GM13977 (cell line): ENCODE results near the gene GALM.
"Not testable (repeated sequence)": the region's sequence is repeated elsewhere in the genome, so short reads cannot be mapped to it uniquely, and the experiment has no call there.

Experiments used
- DNase-seq: peaks from one replicate; pipeline ENCODE4 v3.0.0; 2012; ENCODE audit warnings: low spot score
- CTCF ChIP-seq: IDR thresholded peaks from 2 replicates; pipeline ENCODE4 v1.5.1; 2012; ENCODE audit warnings: mild to moderate bottlenecking, control low read depth; ENCODE audit not compliant: insufficient read depth; ENCODE audit errors: extremely low read depth, missing control alignments
- in situ Hi-C: fragments of 300-500 bp; cut with MboI; formaldehyde crosslinking; loops from one replicate; pipeline ENCODE4 v1.12.0; 2022; ENCODE audit warnings: low sequenced_read_pairs, low pct_unique_long_range_greater_than_20kb, mixed read lengths, inconsistent platforms; ENCODE audit not compliant: unreplicated experiment

Gene GALM

GRCh38 chr2:38748943-38749804 lies 83.3 kb downstream of the GALM start:
- DNase-seq = no peak
- TF ChIP-seq CTCF = no peak
- in situ Hi-C loops = loop anchor here (25.0 kb wide), 1 partner anchor 437 kb away; no protein-coding TSS in a partner anchor

DNA sequence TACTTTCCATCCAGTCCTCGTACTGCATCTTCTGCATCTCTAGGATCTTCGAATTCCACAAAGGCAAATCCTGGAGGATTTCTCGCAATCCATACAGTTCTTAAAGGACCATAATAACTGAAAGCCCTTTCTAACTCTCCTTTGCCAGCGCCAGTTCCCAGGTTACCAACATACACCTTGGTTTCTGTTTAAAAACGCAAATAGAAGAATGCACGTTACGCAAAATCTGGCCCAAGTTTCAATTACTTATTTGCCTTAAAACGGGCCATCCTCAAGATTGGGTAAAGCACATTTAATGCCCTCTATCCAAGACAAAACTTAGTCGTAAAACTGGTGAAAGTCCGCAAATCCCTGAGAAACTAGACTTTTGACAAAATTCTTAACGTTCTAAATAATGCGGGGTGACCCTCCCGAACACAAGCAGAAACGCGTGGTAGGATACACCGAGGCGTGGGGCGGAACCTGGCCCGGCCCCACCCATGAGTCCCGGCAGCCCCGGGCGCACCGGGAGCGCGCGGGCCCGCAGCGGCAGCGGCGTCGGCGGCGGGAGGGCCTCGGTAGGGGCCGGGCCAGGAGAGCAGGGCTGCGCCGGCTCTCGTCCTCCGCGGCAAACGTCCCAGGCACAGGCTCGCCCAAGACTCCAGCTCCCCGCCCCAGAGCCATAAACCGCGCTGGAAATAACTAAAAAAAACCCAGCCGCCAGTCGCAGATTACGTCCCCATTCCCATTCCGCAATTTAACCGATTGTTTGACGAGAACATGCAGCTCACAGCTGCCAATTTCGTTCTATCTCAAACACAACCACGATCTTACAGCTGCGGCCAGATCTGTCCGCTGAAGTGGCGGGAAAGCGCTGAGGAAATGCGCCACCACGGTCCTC lies 84.3 kb downstream of the GALM start:
- in situ Hi-C loops = no loop called here
- peak; percentile 63 for DNase-seq
- no peak for TF ChIP-seq CTCF

GRCh38 chr2:38750891-38751595 lies 85.1 kb downstream of the GALM start, which contains the start of gene SRSF7:
TSS of gene SRSF7 (minus strand) at chr2:38751361. CDS start at chr2:38751256, 105 bp downstream.
- TF ChIP-seq CTCF = no peak

GRCh38 chr2:38751596-38752410 lies 85.9 kb downstream of the GALM start:
- TF ChIP-seq CTCF = no peak
- in situ Hi-C loops = no loop called here
- no peak for DNase-seq

More at GRCh38 chr2:38750891-38751595, 85.1 kb downstream of the GALM start, which contains the start of gene SRSF7:
- peak; percentile 97 for DNase-seq
- in situ Hi-C loops = no loop called here

DNA sequence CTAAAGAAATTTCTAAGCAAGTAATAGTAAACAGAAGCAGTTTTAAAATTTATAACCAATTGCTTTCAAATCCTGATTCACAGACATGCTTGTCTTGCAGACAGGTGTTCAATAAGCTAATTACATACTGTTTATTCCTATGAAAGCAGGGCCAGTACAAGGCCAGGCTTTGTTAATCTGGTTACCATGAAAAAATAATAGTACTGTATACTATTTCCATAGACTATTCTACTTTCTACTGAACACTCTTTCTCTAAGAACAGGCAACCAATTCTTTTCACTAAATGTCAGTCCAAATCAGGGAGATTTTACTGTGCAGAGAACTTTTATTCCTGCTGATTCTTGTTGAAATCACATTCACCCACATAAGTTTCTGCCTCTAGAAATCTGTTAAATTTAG lies 88.1 kb downstream of the GALM start:
- no peak for TF ChIP-seq CTCF
- no peak for DNase-seq
- in situ Hi-C loops = no loop called here

- TF ChIP-seq CTCF = no peak
- in situ Hi-C loops = no loop called here
- DNase-seq = no peak
These were observed 88.6 kb downstream of the GALM start for GRCh38 chr2:38754506-38754905.

- DNase-seq, in situ Hi-C loops: not testable (repeated sequence)
These were observed 90.0 kb downstream of the GALM start for GRCh38 chr2:38755891-38756290.
